HepG2 (cell line): ENCODE results near the gene SLC13A3. TPM values are rescaled to one million over a fixed set of nuclear protein-coding genes. Genes with fewer than 3 reads are reported as not detected.

ENCODE experiments used
- HNF4A ChIP-seq: sonication (generic); formaldehyde crosslinking; IDR thresholded peaks from 2 replicates; pipeline ENCODE4 v1.4.0; 2020; ENCODE audit warnings: missing genetic modification reagents
- HNRNPLL ChIP-seq: fragments of 200-400 bp; formaldehyde crosslinking; IDR thresholded peaks from 2 replicates; pipeline ENCODE4 v1.6.1; 2017; ENCODE audit warnings: mild to moderate bottlenecking, low read depth, low read length; ENCODE audit not compliant: poor library complexity, severe bottlenecking
- IRX3 ChIP-seq: sonication (generic); formaldehyde crosslinking; IDR thresholded peaks from 2 replicates; pipeline ENCODE4 v1.8.1; 2023; ENCODE audit warnings: mild to moderate bottlenecking, low read depth, missing genetic modification reagents, borderline replicate concordance
- JUN ChIP-seq: sonication (generic); formaldehyde crosslinking; IDR thresholded peaks from 2 replicates; pipeline ENCODE4 v1.4.0; 2020; ENCODE audit warnings: mild to moderate bottlenecking, missing genetic modification reagents
- KAT8 ChIP-seq: IDR thresholded peaks from 2 replicates; pipeline ENCODE4 v1.6.1; 2016; ENCODE audit warnings: missing genetic modification reagents, missing compliant biosample characterization
- RERE ChIP-seq: IDR thresholded peaks from 2 replicates; pipeline ENCODE4 v1.6.1; 2016; ENCODE audit warnings: low read depth, missing genetic modification reagents, missing compliant biosample characterization
- SP4 ChIP-seq: sonication (generic); formaldehyde crosslinking; IDR thresholded peaks from 2 replicates; pipeline ENCODE4 v1.8.1; 2023; ENCODE audit warnings: mild to moderate bottlenecking, missing genetic modification reagents
- TFDP2 ChIP-seq: sonication (generic); formaldehyde crosslinking; IDR thresholded peaks from 2 replicates; pipeline ENCODE4 v1.4.0; 2020; ENCODE audit warnings: missing genetic modification reagents
- ZFX ChIP-seq: sonication (generic); formaldehyde crosslinking; IDR thresholded peaks from 2 replicates; pipeline ENCODE4 v1.4.0; 2020; ENCODE audit warnings: mild to moderate bottlenecking, low read depth, missing genetic modification reagents, moderate library complexity
- ZKSCAN8 ChIP-seq: IDR thresholded peaks from 2 replicates; pipeline ENCODE4 v1.6.1; 2016; ENCODE audit warnings: borderline replicate concordance, missing genetic modification reagents, missing compliant biosample characterization
- ZNF20 ChIP-seq: sonication (generic); formaldehyde crosslinking; IDR thresholded peaks from 2 replicates; pipeline ENCODE4 v1.4.0; 2020; ENCODE audit warnings: mild to moderate bottlenecking, moderate library complexity, missing genetic modification reagents
- ZNF512 ChIP-seq: sonication (generic); formaldehyde crosslinking; IDR thresholded peaks from 2 replicates; pipeline ENCODE4 v1.4.0; 2020; ENCODE audit warnings: mild to moderate bottlenecking, missing genetic modification reagents
- ZNF660 ChIP-seq: sonication (generic); formaldehyde crosslinking; IDR thresholded peaks from 2 replicates; pipeline ENCODE4 v1.5.1; 2020; ENCODE audit warnings: mild to moderate bottlenecking, low read depth, missing genetic modification reagents, borderline replicate concordance
- ZNF768 ChIP-seq: sonication (generic); formaldehyde crosslinking; IDR thresholded peaks from 2 replicates; pipeline ENCODE4 v1.4.0; 2020; ENCODE audit warnings: missing genetic modification reagents
- ZXDC ChIP-seq: sonication (generic); formaldehyde crosslinking; IDR thresholded peaks from 2 replicates; pipeline ENCODE4 v1.5.0; 2020; ENCODE audit warnings: mild to moderate bottlenecking, missing genetic modification reagents
- polyA plus RNA-seq, 8 experiments: library from polyadenylated mRNA; depleted of rRNA in 3 of 8; stranded (reverse) in 7 of 8; unstranded in 1 of 8; fragments of >200 nt; fragmentation: Illumina TruSeq in 4 of 8; extraction: Trizol in 4 of 8; gene quantifications; 2 replicates each; pipeline versions ENCODE4 v1.2.1 to v1.2.3, GENCODE V29; 2011 to 2016; ENCODE audit warnings: low read depth in 4 of 8, missing spikeins in 1 of 8, mixed read lengths in 1 of 8; ENCODE audit not compliant: insufficient read depth in 1 of 8
- total RNA-seq, 5 experiments: library from RNA; depleted of rRNA; stranded (reverse); fragments of >200 nt; fragmentation: Illumina TruSeq; extraction: Trizol; gene quantifications; 2 replicates each; pipeline ENCODE4 v1.2.3, GENCODE V29; 2016; ENCODE audit warnings: low read depth in 1 of 5

The SLC13A3 gene
- total and polyA plus RNA-seq, 2 of the 13 experiments (the other 11 are each of a cell fraction or from before 2014, with no cell fraction given) = 66.5 to 76.0 TPM

- TF ChIP-seq JUN = peak; percentile 97
- TF ChIP-seq ZNF768 (CRISPR knock-in tag) = no peak; the same call in 1 of the 2 replicates
- 0 out of 2 replicates have a peak, but pooled peaks have one; percentile 82 for TF ChIP-seq ZNF20 (CRISPR knock-in tag)
- TF ChIP-seq SP4 (CRISPR knock-in tag) = no peak
- TF ChIP-seq HNRNPLL = no peak
- peak; percentile 99 for TF ChIP-seq RERE (CRISPR knock-in tag)
- TF ChIP-seq IRX3 (CRISPR knock-in tag) = peak; percentile 78; the same call in 1 of the 2 replicates
- no peak for TF ChIP-seq ZNF660 (CRISPR knock-in tag)
- peak; percentile 75 for TF ChIP-seq ZFX (CRISPR knock-in tag)
- TF ChIP-seq HNF4A (CRISPR knock-in tag) = peak; percentile 100
- peak; percentile 99 for TF ChIP-seq ZKSCAN8
- TF ChIP-seq KAT8 (CRISPR knock-in tag) = peak; percentile 95
- TF ChIP-seq ZNF512 = no peak
- TF ChIP-seq ZXDC (CRISPR knock-in tag) = peak; percentile 91; the same call in 1 of the 2 replicates
- TF ChIP-seq TFDP2 = peak; percentile 90
These were observed 15.7 kb upstream of the SLC13A3 start (continued) for GRCh38 chr20:46666818-46667515.
